ENCODE measurements around the gene SAA4. TPM values are rescaled to one million over a fixed set of nuclear protein-coding genes. Genes with fewer than 3 reads are reported as not detected.

SAA4 gene
- total RNA-seq, 1 experiment from 2014 or later: not detected

DNA sequence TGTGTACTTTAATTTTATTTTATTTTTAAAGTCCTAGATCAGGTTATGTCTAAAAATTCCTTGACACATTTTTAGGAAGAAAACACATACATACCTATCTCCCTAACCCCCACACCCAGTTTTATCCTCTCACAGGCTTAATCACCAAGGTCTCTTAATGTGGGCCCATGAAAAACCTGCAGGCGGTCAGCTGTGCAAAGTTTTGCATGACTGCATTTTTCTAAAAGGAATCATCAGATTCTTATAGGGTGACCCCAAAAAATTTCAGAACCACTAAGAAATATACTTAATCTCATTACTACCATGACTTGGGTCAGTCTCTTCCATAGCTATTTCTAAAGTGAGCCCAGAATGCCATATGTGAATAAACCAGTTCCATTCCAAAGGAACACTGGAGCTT is 49.2 kb upstream of the SAA4 start:
- Histone ChIP-seq H3K4me3 (replicated peaks in 1 of 2; ENCODE audit: low read depth in 1 of 2, low read length in 2 of 2) (no peak overlapping the region), H4K20me1 (ENCODE audit: insufficient read depth) (no peaks in the 10 kb centered on the region), H3K9me2 (ENCODE audit: insufficient read depth) (no peaks in the 10 kb centered on the region), H3K4me2 (ENCODE audit: low read length) (no peak overlapping the region), H3K4me1 (ENCODE audit: control insufficient read depth in 1 of 2, insufficient read depth in 2 of 2, low read length in 2 of 2) (no peaks in the 10 kb centered on the region), H3K27ac (ENCODE audit: low read depth, low read length) (no peak overlapping the region), H2AFZ (ENCODE audit: low read depth, low read length, poor library complexity, severe bottlenecking) (no peak overlapping the region), H3K36me3 (ENCODE audit: control insufficient read depth in 1 of 2, insufficient read depth in 2 of 2, low read length in 2 of 2) (peaks cover 22 to 37% of the 10 kb centered on the region in 2 experiments; a peak in 3 of 4 replicates), H3K9me3 (ENCODE audit: control insufficient read depth in 1 of 2, insufficient read depth in 1 of 2, low read depth in 1 of 2, low read length in 2 of 2) (no peaks in the 10 kb centered on the region), H3K9ac (ENCODE audit: low read length) (no peak overlapping the region), H3K27me3 (ENCODE audit: insufficient read depth, low read length) (no peaks in the 10 kb centered on the region), H3K79me2 (ENCODE audit: insufficient read depth, low read length) (no peaks in the 10 kb centered on the region)
- BruUV-seq (replicated peaks): no TSS peak
- intact Hi-C loops (cut with micrococcal nuclease): no loop called here
- TF ChIP-seq, protein P1, sequence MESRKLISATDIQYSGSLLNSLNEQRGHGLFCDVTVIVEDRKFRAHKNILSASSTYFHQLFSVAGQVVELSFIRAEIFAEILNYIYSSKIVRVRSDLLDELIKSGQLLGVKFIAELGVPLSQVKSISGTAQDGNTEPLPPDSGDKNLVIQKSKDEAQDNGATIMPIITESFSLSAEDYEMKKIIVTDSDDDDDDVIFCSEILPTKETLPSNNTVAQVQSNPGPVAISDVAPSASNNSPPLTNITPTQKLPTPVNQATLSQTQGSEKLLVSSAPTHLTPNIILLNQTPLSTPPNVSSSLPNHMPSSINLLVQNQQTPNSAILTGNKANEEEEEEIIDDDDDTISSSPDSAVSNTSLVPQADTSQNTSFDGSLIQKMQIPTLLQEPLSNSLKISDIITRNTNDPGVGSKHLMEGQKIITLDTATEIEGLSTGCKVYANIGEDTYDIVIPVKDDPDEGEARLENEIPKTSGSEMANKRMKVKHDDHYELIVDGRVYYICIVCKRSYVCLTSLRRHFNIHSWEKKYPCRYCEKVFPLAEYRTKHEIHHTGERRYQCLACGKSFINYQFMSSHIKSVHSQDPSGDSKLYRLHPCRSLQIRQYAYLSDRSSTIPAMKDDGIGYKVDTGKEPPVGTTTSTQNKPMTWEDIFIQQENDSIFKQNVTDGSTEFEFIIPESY (IDR thresholded peaks at IDR 0.05; ENCODE audit: extremely low read depth, insufficient replicate concordance, low read length): no peak
- TF ChIP-seq SP1 (IDR thresholded peaks at IDR 0.05; ENCODE audit: low read depth) (no peak), TCF7L2 (IDR thresholded peaks at IDR 0.05; ENCODE audit: borderline replicate concordance, extremely low read depth, insufficient read depth, insufficient read length) (no peak), POLR2A (IDR thresholded peaks at IDR 0.05; ENCODE audit: borderline replicate concordance, extremely low read depth, insufficient read depth, insufficient read length) (no peak), ELF1 (IDR thresholded peaks at IDR 0.05; ENCODE audit: borderline replicate concordance, low read depth) (no peak), CEBPB (IDR thresholded peaks at IDR 0.05; ENCODE audit: low read depth) (no peak), POLR2AphosphoS5 (IDR thresholded peaks at IDR 0.05; ENCODE audit: low read depth, low read length) (no peak), SRF (IDR thresholded peaks at IDR 0.05; ENCODE audit: low read depth) (no peak), ZNF274 (IDR thresholded peaks at IDR 0.05; ENCODE audit: low read depth, low read length) (no peak), JUND (IDR thresholded peaks at IDR 0.05) (no peak), FOSL1 (IDR thresholded peaks at IDR 0.05; ENCODE audit: low read depth) (no peak), EZH2 (IDR thresholded peaks at IDR 0.05) (no peak), EGR1 (IDR thresholded peaks at IDR 0.05; ENCODE audit: low read depth) (no peak)
- TF ChIP-seq, protein P2, sequence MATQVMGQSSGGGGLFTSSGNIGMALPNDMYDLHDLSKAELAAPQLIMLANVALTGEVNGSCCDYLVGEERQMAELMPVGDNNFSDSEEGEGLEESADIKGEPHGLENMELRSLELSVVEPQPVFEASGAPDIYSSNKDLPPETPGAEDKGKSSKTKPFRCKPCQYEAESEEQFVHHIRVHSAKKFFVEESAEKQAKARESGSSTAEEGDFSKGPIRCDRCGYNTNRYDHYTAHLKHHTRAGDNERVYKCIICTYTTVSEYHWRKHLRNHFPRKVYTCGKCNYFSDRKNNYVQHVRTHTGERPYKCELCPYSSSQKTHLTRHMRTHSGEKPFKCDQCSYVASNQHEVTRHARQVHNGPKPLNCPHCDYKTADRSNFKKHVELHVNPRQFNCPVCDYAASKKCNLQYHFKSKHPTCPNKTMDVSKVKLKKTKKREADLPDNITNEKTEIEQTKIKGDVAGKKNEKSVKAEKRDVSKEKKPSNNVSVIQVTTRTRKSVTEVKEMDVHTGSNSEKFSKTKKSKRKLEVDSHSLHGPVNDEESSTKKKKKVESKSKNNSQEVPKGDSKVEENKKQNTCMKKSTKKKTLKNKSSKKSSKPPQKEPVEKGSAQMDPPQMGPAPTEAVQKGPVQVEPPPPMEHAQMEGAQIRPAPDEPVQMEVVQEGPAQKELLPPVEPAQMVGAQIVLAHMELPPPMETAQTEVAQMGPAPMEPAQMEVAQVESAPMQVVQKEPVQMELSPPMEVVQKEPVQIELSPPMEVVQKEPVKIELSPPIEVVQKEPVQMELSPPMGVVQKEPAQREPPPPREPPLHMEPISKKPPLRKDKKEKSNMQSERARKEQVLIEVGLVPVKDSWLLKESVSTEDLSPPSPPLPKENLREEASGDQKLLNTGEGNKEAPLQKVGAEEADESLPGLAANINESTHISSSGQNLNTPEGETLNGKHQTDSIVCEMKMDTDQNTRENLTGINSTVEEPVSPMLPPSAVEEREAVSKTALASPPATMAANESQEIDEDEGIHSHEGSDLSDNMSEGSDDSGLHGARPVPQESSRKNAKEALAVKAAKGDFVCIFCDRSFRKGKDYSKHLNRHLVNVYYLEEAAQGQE (IDR thresholded peaks at IDR 0.05; ENCODE audit: low read depth): no peak
- TF ChIP-seq, protein P3, sequence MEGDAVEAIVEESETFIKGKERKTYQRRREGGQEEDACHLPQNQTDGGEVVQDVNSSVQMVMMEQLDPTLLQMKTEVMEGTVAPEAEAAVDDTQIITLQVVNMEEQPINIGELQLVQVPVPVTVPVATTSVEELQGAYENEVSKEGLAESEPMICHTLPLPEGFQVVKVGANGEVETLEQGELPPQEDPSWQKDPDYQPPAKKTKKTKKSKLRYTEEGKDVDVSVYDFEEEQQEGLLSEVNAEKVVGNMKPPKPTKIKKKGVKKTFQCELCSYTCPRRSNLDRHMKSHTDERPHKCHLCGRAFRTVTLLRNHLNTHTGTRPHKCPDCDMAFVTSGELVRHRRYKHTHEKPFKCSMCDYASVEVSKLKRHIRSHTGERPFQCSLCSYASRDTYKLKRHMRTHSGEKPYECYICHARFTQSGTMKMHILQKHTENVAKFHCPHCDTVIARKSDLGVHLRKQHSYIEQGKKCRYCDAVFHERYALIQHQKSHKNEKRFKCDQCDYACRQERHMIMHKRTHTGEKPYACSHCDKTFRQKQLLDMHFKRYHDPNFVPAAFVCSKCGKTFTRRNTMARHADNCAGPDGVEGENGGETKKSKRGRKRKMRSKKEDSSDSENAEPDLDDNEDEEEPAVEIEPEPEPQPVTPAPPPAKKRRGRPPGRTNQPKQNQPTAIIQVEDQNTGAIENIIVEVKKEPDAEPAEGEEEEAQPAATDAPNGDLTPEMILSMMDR (IDR thresholded peaks at IDR 0.05 in 2 of 3, conservative IDR thresholded peaks at IDR 0.05 in 1 of 3; ENCODE audit: borderline replicate concordance in 1 of 3, insufficient read depth in 1 of 3, low read depth in 2 of 3, low read length in 2 of 3): no peak
- TF ChIP-seq, protein P4, sequence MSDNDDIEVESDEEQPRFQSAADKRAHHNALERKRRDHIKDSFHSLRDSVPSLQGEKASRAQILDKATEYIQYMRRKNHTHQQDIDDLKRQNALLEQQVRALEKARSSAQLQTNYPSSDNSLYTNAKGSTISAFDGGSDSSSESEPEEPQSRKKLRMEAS (IDR thresholded peaks at IDR 0.05): no peak
- TF ChIP-seq, protein P5, sequence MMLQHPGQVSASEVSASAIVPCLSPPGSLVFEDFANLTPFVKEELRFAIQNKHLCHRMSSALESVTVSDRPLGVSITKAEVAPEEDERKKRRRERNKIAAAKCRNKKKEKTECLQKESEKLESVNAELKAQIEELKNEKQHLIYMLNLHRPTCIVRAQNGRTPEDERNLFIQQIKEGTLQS (IDR thresholded peaks at IDR 0.05): no peak
- DNase-seq (ENCODE audit: low read depth, low spot score): no peak
- ATAC-seq: no peak
- ChIA-PET POLR2A (interaction anchor here (1.0 kb wide), 1 partner anchor 25 kb away, joined by 3 read pairs; no protein-coding TSS in a partner anchor), RAD21 (ENCODE audit: low non-redundant PET in 1 of 2, low total read pairs in 2 of 2, uncharacterized antibody in 2 of 2, unreplicated experiment in 2 of 2) (no interaction called here), CTCF (no interaction called here)

Measured in HCT116 (cell line).